ENCODE measurements around the gene IER2.

IER2 gene

GRCh38 chr19:13150187-13150930, at the start of gene IER2, which contains the start of gene STX10:
Gene IER2, plus strand, starts transcription at chr19:13150411. Its CDS starts 2,776 bp downstream, at chr19:13153187.
Gene STX10, minus strand, starts transcription at chr19:13150375. Its CDS starts 202 bp downstream, at chr19:13150173.
- DNase-seq: peak; percentile 92 to 94

- peak; percentile 49 to 62 for DNase-seq
Observed at GRCh38 chr19:13100841-13101589, 49.2 kb upstream of the IER2 start.

- DNase-seq: no peak
Observed at GRCh38 chr19:13101590-13102415, 48.4 kb upstream of the IER2 start.

GRCh38 chr19:13102416-13102665, 47.9 kb upstream of the IER2 start:
- DNase-seq: no peak

GRCh38 chr19:13102666-13103580, 47.3 kb upstream of the IER2 start, which contains the start of gene LYL1:
Gene LYL1, minus strand, starts transcription at chr19:13102858. Its CDS starts 1,687 bp downstream, at chr19:13101171.
- DNase-seq: peak; percentile 92 to 95

GRCh38 chr19:13103581-13104359, 46.4 kb upstream of the IER2 start:
- DNase-seq: peak; percentile 68 to 71

GRCh38 chr19:13104360-13104847, 45.8 kb upstream of the IER2 start:
- peak; percentile 98 to 99 for DNase-seq

- peak; percentile 67 to 80 for DNase-seq
Observed at GRCh38 chr19:13104848-13105711, 45.1 kb upstream of the IER2 start.

GRCh38 chr19:13109361-13110098, 40.7 kb upstream of the IER2 start:
- DNase-seq: no peak

GRCh38 chr19:13110099-13110610, 40.1 kb upstream of the IER2 start:
- no peak for DNase-seq

- DNase-seq: no peak
Observed at GRCh38 chr19:13112555-13112954, 37.7 kb upstream of the IER2 start.

GRCh38 chr19:13115936-13116281, 34.3 kb upstream of the IER2 start:
- no peak for DNase-seq

- DNase-seq: peak; percentile 91 to 95
Observed at GRCh38 chr19:13116282-13117175, 33.7 kb upstream of the IER2 start, which contains the start of gene TRMT1. Gene TRMT1, minus strand, starts transcription at chr19:13116740. Its CDS starts 341 bp downstream, at chr19:13116399.

- DNase-seq: peak in 1 of 2 experiments; percentile 63
Observed at GRCh38 chr19:13117176-13117771, 32.9 kb upstream of the IER2 start.

GRCh38 chr19:13117772-13118423, 32.3 kb upstream of the IER2 start, which contains the start of gene NACC1:
Gene NACC1, plus strand, starts transcription at chr19:13118264. Its CDS starts 16,944 bp downstream, at chr19:13135208.
- peak; percentile 95 for DNase-seq

GRCh38 chr19:13118424-13119193, 31.6 kb upstream of the IER2 start:
- peak; percentile 43 to 45 for DNase-seq

Measured in Kasumi-1 (cell line).